ENCODE measurements around the gene FAM163B. TPM values are rescaled to one million over a fixed set of nuclear protein-coding genes. Genes with fewer than 3 reads are reported as not detected.

Gene FAM163B
- total and polyA plus RNA-seq, 2 experiments from 2014 or later = 0.60 to 1.3 TPM

- H3K79me2 ChIP-seq (replicated peaks; ENCODE audit: insufficient read depth) = no peaks in the 10 kb centered on the region
- ATAC-seq (no peak), DNase-seq (ENCODE audit: low spot score) (no peak)
- H3K27me3 Mint-ChIP-seq (ENCODE audit: insufficient read depth, low read depth, poor library complexity) = peaks cover 4% of the 10 kb centered on the region
- no peaks in the 10 kb centered on the region for H3K27me3 ChIP-seq (ENCODE audit: insufficient read depth)
- no peak overlapping the region for H3K4me3 Mint-ChIP-seq
- no peaks in the 10 kb centered on the region; the same call in 2 of the 3 replicates for H3K36me3 Mint-ChIP-seq (ENCODE audit: low read depth)
- no peaks in the 10 kb centered on the region for H3K9me3 Mint-ChIP-seq
- H3K4me3 ChIP-seq = no peak overlapping the region
- H3K27ac Mint-ChIP-seq = no peak overlapping the region
- peaks cover 11% of the 10 kb centered on the region for H3K4me1 ChIP-seq (ENCODE audit: insufficient read depth)
- no peaks in the 10 kb centered on the region for H4K20me1 ChIP-seq (replicated peaks; ENCODE audit: insufficient read depth)
- no peaks in the 10 kb centered on the region for H3K36me3 ChIP-seq (ENCODE audit: insufficient read depth)
- H3K4me1 Mint-ChIP-seq = peaks cover 22% of the 10 kb centered on the region
- no peak overlapping the region for H3K27ac ChIP-seq (ENCODE audit: low read depth)
- H2AFZ ChIP-seq = no peak overlapping the region
- no peak for TF ChIP-seq STAT1 (IDR thresholded peaks at IDR 0.05; ENCODE audit: unreplicated experiment)
- no peak for TF ChIP-seq EZH2phosphoT487 (IDR thresholded peaks at IDR 0.05; ENCODE audit: unreplicated experiment)
- TF ChIP-seq ZNF462 (CRISPR knock-in tag; IDR thresholded peaks at IDR 0.05) = no peak
- TF ChIP-seq CREB1 (CRISPR knock-in tag; IDR thresholded peaks at IDR 0.05; ENCODE audit: low read depth) = no peak
- TF ChIP-seq EZH2 (IDR thresholded peaks at IDR 0.05; ENCODE audit: low read depth, unreplicated experiment) = no peak
- no peak overlapping the region for H3K4me2 ChIP-seq
- H3F3A ChIP-seq (replicated peaks; ENCODE audit: low read depth) = no peaks in the 10 kb centered on the region
- no peaks in the 10 kb centered on the region for H3K9me2 ChIP-seq (ENCODE audit: insufficient read depth)
Observed at GRCh38 chr9:133641396-133641655, 32.1 kb upstream of the FAM163B start.

- H3K79me2 ChIP-seq (replicated peaks; ENCODE audit: insufficient read depth) = no peaks in the 10 kb centered on the region
- H3K4me2 ChIP-seq = no peak overlapping the region
- no peak overlapping the region for H3K27ac ChIP-seq (ENCODE audit: low read depth)
- H3K27ac Mint-ChIP-seq = no peak overlapping the region
- H3K27me3 Mint-ChIP-seq (ENCODE audit: insufficient read depth, low read depth, poor library complexity) = peaks cover 4% of the 10 kb centered on the region
- no peak overlapping the region for H3K4me3 ChIP-seq
- no peak overlapping the region for H2AFZ ChIP-seq
- H4K20me1 ChIP-seq (replicated peaks; ENCODE audit: insufficient read depth) = no peaks in the 10 kb centered on the region
- no peaks in the 10 kb centered on the region for H3F3A ChIP-seq (replicated peaks; ENCODE audit: low read depth)
- H3K4me1 ChIP-seq (ENCODE audit: insufficient read depth) = peaks cover 11% of the 10 kb centered on the region
- H3K27me3 ChIP-seq (ENCODE audit: insufficient read depth) = no peaks in the 10 kb centered on the region
- H3K36me3 ChIP-seq (ENCODE audit: insufficient read depth) = no peaks in the 10 kb centered on the region
- ATAC-seq (no peak), DNase-seq (ENCODE audit: low spot score) (no peak)
- peaks cover 22% of the 10 kb centered on the region for H3K4me1 Mint-ChIP-seq
- no peaks in the 10 kb centered on the region; the same call in 2 of the 3 replicates for H3K36me3 Mint-ChIP-seq (ENCODE audit: low read depth)
- no peaks in the 10 kb centered on the region for H3K9me3 Mint-ChIP-seq
- H3K4me3 Mint-ChIP-seq = no peak overlapping the region
- no peaks in the 10 kb centered on the region for H3K9me2 ChIP-seq (ENCODE audit: insufficient read depth)
- TF ChIP-seq ZNF462 (CRISPR knock-in tag; IDR thresholded peaks at IDR 0.05) = no peak
- no peak for TF ChIP-seq EZH2phosphoT487 (IDR thresholded peaks at IDR 0.05; ENCODE audit: unreplicated experiment)
Observed at GRCh38 chr9:133640580-133641395, 31.6 kb upstream of the FAM163B start.
